Testis (tissue), 2 donors: ENCODE results near the gene COPG1.

ENCODE experiments used
- POLR2A ChIP-seq: fragments of 450-650 bp; IDR thresholded peaks from one replicate; pipeline ENCODE4 v1.6.1; 2017; ENCODE audit warnings: antibody characterized with exemption, mild to moderate bottlenecking, moderate library complexity
- TF ChIP-seq, protein P1 (sequence below), 3 experiments: fragments of 450-650 bp in 2 of 3; fragments of 200-600 bp in 1 of 3; sonication (generic) in 1 of 3; IDR thresholded peaks; one replicate each; pipeline ENCODE4 v1.5.1; 2016 to 2019; ENCODE audit warnings: antibody characterized with exemption in 3 of 3, mild to moderate bottlenecking in 2 of 3, moderate library complexity in 1 of 3

DNA sequence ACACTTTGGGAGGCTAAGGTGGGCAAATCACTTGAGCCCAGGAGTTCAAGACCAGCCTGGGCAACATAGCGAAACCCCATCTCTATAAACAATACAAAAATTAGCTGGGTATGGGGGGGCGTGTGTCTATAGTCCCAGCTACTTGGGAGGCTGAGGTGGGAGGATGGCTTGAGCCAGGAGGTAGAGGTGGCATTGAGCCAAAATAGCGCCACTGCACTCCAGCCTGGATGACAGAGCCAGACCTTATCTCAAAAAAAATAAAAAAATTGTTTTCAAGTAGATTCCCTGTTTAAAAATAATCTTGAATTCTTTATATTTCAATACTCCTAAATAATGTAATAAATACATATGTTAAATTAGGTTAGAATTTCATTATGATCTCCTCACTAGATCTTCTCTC lies 39.0 kb downstream of the COPG1 start:
- TF ChIP-seq, protein P1, sequence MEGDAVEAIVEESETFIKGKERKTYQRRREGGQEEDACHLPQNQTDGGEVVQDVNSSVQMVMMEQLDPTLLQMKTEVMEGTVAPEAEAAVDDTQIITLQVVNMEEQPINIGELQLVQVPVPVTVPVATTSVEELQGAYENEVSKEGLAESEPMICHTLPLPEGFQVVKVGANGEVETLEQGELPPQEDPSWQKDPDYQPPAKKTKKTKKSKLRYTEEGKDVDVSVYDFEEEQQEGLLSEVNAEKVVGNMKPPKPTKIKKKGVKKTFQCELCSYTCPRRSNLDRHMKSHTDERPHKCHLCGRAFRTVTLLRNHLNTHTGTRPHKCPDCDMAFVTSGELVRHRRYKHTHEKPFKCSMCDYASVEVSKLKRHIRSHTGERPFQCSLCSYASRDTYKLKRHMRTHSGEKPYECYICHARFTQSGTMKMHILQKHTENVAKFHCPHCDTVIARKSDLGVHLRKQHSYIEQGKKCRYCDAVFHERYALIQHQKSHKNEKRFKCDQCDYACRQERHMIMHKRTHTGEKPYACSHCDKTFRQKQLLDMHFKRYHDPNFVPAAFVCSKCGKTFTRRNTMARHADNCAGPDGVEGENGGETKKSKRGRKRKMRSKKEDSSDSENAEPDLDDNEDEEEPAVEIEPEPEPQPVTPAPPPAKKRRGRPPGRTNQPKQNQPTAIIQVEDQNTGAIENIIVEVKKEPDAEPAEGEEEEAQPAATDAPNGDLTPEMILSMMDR (IDR thresholded peaks at IDR 0.05), result no peak
- TF ChIP-seq POLR2A, result no peak
